NT2/D1 (cell line): ENCODE measurements around the gene ANKFN1.

Experiments
- SUZ12 ChIP-seq: IDR thresholded peaks from 2 replicates; pipeline ENCODE4 v1.6.1; 2011; ENCODE audit not compliant: insufficient read length, insufficient read depth; ENCODE audit errors: extremely low read depth
- YY1 ChIP-seq: IDR thresholded peaks from 2 replicates; pipeline ENCODE4 v1.6.1; 2011; ENCODE audit not compliant: insufficient read length, insufficient read depth
- ZNF274 ChIP-seq: IDR thresholded peaks from 2 replicates; pipeline ENCODE4 v1.6.1; 2011; ENCODE audit warnings: mild to moderate bottlenecking, low read depth, low read length

GRCh38 chr17:56292578-56292977, 139.3 kb downstream of the ANKFN1 start:
- no peak for TF ChIP-seq SUZ12
- TF ChIP-seq ZNF274, result no peak
- TF ChIP-seq YY1, result no peak
